Adipocyte (in vitro differentiated cells): ENCODE measurements around the gene CNPY2.
"Not testable (repeated sequence)": the region's sequence is repeated elsewhere in the genome, so short reads cannot be mapped to it uniquely, and the experiment has no call there.

Source experiments
- DNase-seq: peaks from one replicate; pipeline ENCODE4 v3.0.0-alpha.2; 2015; ENCODE audit warnings: low read depth
- H3K27me3 ChIP-seq: replicated peaks from 2 replicates; pipeline ENCODE4 v1.7.0; 2013; ENCODE audit warnings: mild to moderate bottlenecking, low read length, moderate library complexity; ENCODE audit not compliant: control insufficient read depth, insufficient read depth
- H3K36me3 ChIP-seq: 2 replicates; pipeline ENCODE4 v1.7.0; 2013; ENCODE audit warnings: low read length, mild to moderate bottlenecking, moderate library complexity; ENCODE audit not compliant: control insufficient read depth, insufficient read depth, severe bottlenecking
- H3K4me1 ChIP-seq: 2 replicates; pipeline ENCODE4 v1.7.0; 2013; ENCODE audit warnings: mild to moderate bottlenecking, low read length, moderate library complexity; ENCODE audit not compliant: control insufficient read depth, insufficient read depth
- H3K4me3 ChIP-seq: 2 replicates; pipeline ENCODE4 v1.7.0; 2013; ENCODE audit warnings: mild to moderate bottlenecking, low read length, moderate library complexity
- H3K9ac ChIP-seq: 2 replicates; pipeline ENCODE4 v1.7.0; 2013; ENCODE audit warnings: mild to moderate bottlenecking, low read length, moderate library complexity
- H3K9me3 ChIP-seq: 2 replicates; pipeline ENCODE4 v1.7.0; 2013; ENCODE audit warnings: mild to moderate bottlenecking, low read length, moderate library complexity; ENCODE audit not compliant: control insufficient read depth

CNPY2 gene

GRCh38 chr12:56346675-56347074 lies 30.9 kb upstream of the CNPY2 start:
- H3K4me3 ChIP-seq = no peak overlapping the region
- DNase-seq = no peak
- peaks cover 93% of the 10 kb centered on the region for H3K36me3 ChIP-seq
- H3K4me1 ChIP-seq = no peaks in the 10 kb centered on the region
- H3K9ac ChIP-seq = no peak overlapping the region
- H3K9me3 ChIP-seq = no peaks in the 10 kb centered on the region
- H3K27me3 ChIP-seq = no peaks in the 10 kb centered on the region

DNA sequence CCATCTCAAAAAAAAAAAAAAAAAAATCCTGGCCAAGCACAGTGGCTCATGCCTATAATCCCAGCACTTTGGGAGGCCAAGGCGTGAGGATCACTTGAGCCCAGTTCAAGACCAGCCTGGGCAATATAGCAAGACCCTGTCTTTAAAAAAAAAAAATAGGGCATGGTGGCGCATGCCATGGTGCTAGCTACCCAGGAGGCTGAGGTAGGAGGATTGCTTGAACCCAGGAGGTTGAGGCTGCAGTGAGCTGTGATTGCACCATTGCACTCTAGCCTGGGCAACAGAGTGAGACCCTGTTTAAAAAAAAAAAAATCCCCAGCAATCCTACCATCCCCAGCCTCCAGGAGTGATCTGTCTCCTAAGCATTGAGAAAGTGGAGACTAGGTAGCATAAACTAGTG lies 26.5 kb upstream of the CNPY2 start:
- H3K36me3 ChIP-seq = peaks cover 57% of the 10 kb centered on the region
- DNase-seq, H3K27me3 ChIP-seq, H3K9me3 ChIP-seq, H3K4me1 ChIP-seq, H3K9ac ChIP-seq, H3K4me3 ChIP-seq: not testable (repeated sequence)

GRCh38 chr12:56341616-56342015 lies 25.8 kb upstream of the CNPY2 start:
- Histone ChIP-seq H3K36me3 (peaks cover 50% of the 10 kb centered on the region), H3K9ac (no peak overlapping the region), H3K27me3 (no peaks in the 10 kb centered on the region), H3K4me1 (no peaks in the 10 kb centered on the region), H3K9me3 (no peaks in the 10 kb centered on the region), H3K4me3 (no peak overlapping the region)
- DNase-seq = no peak

- H3K27me3 ChIP-seq = no peaks in the 10 kb centered on the region
- no peak overlapping the region for H3K4me3 ChIP-seq
- peaks cover 5% of the 10 kb centered on the region for H3K4me1 ChIP-seq
- H3K9ac ChIP-seq = no peak overlapping the region
- peaks cover 31% of the 10 kb centered on the region for H3K36me3 ChIP-seq
- no peak for DNase-seq
- H3K9me3 ChIP-seq = no peaks in the 10 kb centered on the region
Measured at GRCh38 chr12:56339158-56339422, 23.3 kb upstream of the CNPY2 start.

GRCh38 chr12:56338308-56339157 lies 22.7 kb upstream of the CNPY2 start, which contains the start of gene IL23A:
IL23A (plus strand) TSS chr12:56338884; CDS start chr12:56339045, 161 bp downstream.
- Histone ChIP-seq H3K36me3 (peaks cover 25% of the 10 kb centered on the region), H3K9ac (no peak within 1 kb of the TSS), H3K9me3 (no peaks in the 10 kb centered on the region), H3K4me3 (no peak within 1 kb of the TSS), H3K27me3 (no peaks in the 10 kb centered on the region), H3K4me1 (peaks cover 5% of the 10 kb centered on the region)
- no peak for DNase-seq

- DNase-seq = no peak
- no peaks in the 10 kb centered on the region for H3K9me3 ChIP-seq
- peaks cover 12% of the 10 kb centered on the region for H3K4me1 ChIP-seq
- peaks cover 18% of the 10 kb centered on the region for H3K36me3 ChIP-seq
- no peak overlapping the region for H3K9ac ChIP-seq
- H3K27me3 ChIP-seq = no peaks in the 10 kb centered on the region
- no peak overlapping the region for H3K4me3 ChIP-seq
Measured at GRCh38 chr12:56337753-56338251, 22.0 kb upstream of the CNPY2 start.

DNA sequence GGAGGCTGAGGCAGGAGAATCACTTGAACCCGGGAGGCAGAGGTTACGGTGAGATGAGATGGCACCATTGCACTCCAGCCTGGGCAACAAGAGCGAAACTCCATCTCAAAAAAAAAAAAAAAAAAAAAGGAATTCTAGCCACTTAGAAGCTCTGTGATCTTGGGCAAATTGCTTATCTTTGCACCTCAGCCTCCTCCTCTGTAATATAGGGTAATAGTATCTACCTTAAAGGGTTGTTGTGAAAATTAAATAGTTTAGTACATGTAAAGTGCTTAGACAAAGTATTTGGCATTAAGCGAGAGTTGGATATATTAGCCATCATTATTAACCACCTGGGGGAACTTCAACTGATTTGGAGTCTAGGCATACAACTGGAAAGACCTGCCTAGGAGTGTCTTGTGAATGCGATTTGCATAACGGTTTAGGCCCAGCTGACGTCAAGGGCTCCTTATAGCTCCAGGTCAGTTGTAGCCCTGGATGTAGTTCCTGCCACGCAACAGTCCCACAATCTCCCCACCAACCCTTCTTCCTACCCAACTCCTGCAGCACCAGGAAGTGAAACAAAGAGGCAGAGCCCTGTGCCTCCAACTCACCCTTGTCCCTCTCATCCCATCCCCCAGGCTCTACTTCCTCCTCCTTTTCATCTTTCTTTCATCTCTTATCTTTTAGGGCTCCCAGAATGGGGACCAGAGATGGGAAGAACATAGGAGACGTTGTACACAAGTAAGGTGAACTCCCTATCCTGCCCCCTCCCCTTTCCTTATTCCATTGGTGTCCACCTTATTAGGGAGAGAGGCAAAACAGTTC lies 20.8 kb upstream of the CNPY2 start:
- H3K36me3 ChIP-seq = peaks cover 7% of the 10 kb centered on the region
- H3K4me1 ChIP-seq = peaks cover 13% of the 10 kb centered on the region
- H3K9me3 ChIP-seq = no peaks in the 10 kb centered on the region
- H3K27me3 ChIP-seq = no peaks in the 10 kb centered on the region
- no peak for DNase-seq
- no peak overlapping the region for H3K9ac ChIP-seq
- no peak overlapping the region for H3K4me3 ChIP-seq

DNA sequence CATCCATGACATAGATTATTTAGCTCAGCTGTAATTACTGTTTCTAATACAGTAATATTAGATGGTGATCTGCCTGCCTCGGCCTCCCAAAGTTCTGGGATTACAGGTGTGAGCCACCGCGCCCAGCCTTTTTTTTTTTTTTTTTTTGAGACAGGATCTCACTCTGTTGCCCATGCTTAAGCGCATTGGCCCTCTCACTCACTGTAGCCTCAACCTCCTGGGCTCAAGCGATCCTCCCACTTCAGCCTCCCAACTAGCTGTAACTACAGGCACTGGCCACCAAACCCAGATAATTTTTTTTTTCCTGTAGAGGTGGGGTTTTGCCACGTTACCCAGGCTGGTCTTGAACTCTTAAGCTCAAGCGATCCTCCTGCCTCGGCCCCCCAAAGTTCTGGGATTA lies 19.7 kb upstream of the CNPY2 start:
- peaks cover 13% of the 10 kb centered on the region for H3K4me1 ChIP-seq
- H3K36me3 ChIP-seq, H3K9ac ChIP-seq, DNase-seq, H3K4me3 ChIP-seq, H3K9me3 ChIP-seq, H3K27me3 ChIP-seq: not testable (repeated sequence)

DNA sequence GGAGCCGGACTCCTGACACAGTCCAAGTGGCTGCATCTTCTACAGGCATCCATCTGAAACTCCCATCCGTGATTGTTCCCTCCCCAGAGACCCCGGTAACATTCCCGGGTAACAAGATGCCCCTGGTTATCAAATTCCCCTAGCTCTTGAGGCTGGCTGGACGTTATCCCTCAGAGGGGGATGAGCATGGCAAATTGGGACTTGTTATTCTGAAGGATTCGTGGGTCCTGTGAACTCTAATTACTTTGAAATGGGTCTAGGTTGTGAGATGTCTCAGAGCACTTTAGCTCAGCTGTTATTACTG lies 18.7 kb upstream of the CNPY2 start:
- no peaks in the 10 kb centered on the region for H3K27me3 ChIP-seq
- H3K4me1 ChIP-seq = peaks cover 13% of the 10 kb centered on the region
- H3K9me3 ChIP-seq = no peaks in the 10 kb centered on the region
- no peaks in the 10 kb centered on the region for H3K36me3 ChIP-seq
- no peak for DNase-seq
- H3K9ac ChIP-seq = peak overlapping the region; percentile 93
- peak overlapping the region; percentile 94 for H3K4me3 ChIP-seq

DNA sequence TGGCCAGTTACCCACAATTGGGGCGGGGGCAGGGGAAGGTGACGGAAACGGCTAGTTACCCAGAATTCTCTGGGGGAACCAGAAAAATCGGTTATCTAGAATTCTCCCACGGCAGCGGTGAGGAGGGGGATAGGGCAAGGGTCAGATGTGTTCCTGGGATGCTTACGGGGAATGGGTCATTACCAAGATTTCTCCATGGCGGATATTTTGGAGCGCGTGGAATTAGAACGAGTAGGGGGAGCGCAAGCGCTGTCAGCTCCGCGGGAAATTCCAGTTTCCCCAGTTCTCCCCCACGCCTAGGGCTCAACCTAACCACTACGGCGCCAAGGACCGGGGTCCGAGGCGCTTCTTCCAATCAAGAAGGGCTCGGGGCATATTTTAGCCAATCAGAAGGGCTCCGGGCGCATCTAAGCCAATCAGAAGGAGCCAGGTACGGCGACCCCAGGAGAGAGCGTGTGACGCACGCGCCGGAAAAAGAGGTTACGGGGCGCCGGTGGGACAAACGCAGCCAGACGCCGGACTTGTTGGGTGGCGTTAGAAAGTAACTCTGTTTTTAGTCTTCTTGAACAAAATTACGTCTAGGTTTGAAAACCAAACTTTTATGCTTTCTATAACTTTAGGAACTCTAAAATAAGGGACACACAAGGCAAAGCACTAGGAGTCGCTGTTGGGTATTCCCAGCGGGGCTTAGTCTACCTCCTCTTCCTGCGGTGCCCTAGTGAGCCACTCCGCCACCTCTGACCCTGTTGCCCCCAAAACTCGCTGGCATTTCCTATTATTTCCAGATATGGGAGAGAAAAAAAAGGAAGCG lies 18.1 kb upstream of the CNPY2 start, which contains the start of gene PAN2:
Gene PAN2, minus strand, starts transcription at position 322 of the 811 bp plus-strand sequence. CDS start 906 bp downstream, outside the sequence.
- H3K4me1 ChIP-seq = peaks cover 13% of the 10 kb centered on the region
- no peaks in the 10 kb centered on the region for H3K27me3 ChIP-seq

GRCh38 chr12:56333197-56333678 lies 17.4 kb upstream of the CNPY2 start:
- H3K9me3 ChIP-seq = no peaks in the 10 kb centered on the region
- H3K36me3 ChIP-seq = peaks cover under 1% of the 10 kb centered on the region
- peak overlapping the region; percentile 94 for H3K4me3 ChIP-seq

More for the DNA sequence above, 18.1 kb upstream of the CNPY2 start, which contains the start of gene PAN2:
- DNase-seq = peak; percentile 96
- Histone ChIP-seq H3K36me3 (no peaks in the 10 kb centered on the region), H3K9me3 (no peaks in the 10 kb centered on the region), H3K4me3 (peak within 1 kb of the TSS; percentile 94), H3K9ac (peak within 1 kb of the TSS; percentile 93)

More at GRCh38 chr12:56333197-56333678, 17.4 kb upstream of the CNPY2 start:
- Histone ChIP-seq H3K27me3 (no peaks in the 10 kb centered on the region), H3K9ac (peak overlapping the region; percentile 93), H3K4me1 (peaks cover 13% of the 10 kb centered on the region)
- DNase-seq = no peak
